Measurements from ENCODE around the gene MRPL52.

The MRPL52 gene

DNA sequence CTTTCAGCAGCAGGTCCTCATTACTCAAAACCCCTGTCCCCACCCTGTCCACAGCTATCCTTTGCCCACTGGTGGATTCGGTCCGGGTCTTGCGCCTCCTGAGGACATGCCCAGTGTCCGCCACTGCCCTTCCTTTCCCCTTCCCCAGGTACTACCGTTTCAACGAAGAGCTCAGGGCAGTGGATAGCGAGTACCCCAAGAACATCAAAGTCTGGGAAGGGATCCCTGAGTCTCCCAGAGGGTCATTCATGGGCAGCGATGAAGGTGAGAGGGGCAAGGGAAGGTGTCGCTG lies 15.4 kb downstream of the MRPL52 start:
- TF ChIP-seq, protein P1, sequence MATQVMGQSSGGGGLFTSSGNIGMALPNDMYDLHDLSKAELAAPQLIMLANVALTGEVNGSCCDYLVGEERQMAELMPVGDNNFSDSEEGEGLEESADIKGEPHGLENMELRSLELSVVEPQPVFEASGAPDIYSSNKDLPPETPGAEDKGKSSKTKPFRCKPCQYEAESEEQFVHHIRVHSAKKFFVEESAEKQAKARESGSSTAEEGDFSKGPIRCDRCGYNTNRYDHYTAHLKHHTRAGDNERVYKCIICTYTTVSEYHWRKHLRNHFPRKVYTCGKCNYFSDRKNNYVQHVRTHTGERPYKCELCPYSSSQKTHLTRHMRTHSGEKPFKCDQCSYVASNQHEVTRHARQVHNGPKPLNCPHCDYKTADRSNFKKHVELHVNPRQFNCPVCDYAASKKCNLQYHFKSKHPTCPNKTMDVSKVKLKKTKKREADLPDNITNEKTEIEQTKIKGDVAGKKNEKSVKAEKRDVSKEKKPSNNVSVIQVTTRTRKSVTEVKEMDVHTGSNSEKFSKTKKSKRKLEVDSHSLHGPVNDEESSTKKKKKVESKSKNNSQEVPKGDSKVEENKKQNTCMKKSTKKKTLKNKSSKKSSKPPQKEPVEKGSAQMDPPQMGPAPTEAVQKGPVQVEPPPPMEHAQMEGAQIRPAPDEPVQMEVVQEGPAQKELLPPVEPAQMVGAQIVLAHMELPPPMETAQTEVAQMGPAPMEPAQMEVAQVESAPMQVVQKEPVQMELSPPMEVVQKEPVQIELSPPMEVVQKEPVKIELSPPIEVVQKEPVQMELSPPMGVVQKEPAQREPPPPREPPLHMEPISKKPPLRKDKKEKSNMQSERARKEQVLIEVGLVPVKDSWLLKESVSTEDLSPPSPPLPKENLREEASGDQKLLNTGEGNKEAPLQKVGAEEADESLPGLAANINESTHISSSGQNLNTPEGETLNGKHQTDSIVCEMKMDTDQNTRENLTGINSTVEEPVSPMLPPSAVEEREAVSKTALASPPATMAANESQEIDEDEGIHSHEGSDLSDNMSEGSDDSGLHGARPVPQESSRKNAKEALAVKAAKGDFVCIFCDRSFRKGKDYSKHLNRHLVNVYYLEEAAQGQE (IDR thresholded peaks at IDR 0.05; ENCODE audit: low read depth): no peak
- TF ChIP-seq YY1 (IDR thresholded peaks at IDR 0.05; ENCODE audit: low read depth) (no peak), FOXM1 (IDR thresholded peaks at IDR 0.05; ENCODE audit: borderline replicate concordance, low read depth) (no peak), TAF1 (IDR thresholded peaks at IDR 0.05; ENCODE audit: low read depth) (no peak), CEBPB (IDR thresholded peaks at IDR 0.05) (no peak), NFIC (IDR thresholded peaks at IDR 0.05) (no peak), EGR1 (IDR thresholded peaks at IDR 0.05) (no peak), ZBTB7A (IDR thresholded peaks at IDR 0.05; ENCODE audit: low read depth) (no peak), EP300 (IDR thresholded peaks at IDR 0.05; ENCODE audit: borderline replicate concordance) (no peak)
- TF ChIP-seq, protein P2, sequence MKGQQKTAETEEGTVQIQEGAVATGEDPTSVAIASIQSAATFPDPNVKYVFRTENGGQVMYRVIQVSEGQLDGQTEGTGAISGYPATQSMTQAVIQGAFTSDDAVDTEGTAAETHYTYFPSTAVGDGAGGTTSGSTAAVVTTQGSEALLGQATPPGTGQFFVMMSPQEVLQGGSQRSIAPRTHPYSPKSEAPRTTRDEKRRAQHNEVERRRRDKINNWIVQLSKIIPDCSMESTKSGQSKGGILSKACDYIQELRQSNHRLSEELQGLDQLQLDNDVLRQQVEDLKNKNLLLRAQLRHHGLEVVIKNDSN (IDR thresholded peaks at IDR 0.05): no peak
- TF ChIP-seq, protein P3, sequence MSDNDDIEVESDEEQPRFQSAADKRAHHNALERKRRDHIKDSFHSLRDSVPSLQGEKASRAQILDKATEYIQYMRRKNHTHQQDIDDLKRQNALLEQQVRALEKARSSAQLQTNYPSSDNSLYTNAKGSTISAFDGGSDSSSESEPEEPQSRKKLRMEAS (IDR thresholded peaks at IDR 0.05): no peak

DNA sequence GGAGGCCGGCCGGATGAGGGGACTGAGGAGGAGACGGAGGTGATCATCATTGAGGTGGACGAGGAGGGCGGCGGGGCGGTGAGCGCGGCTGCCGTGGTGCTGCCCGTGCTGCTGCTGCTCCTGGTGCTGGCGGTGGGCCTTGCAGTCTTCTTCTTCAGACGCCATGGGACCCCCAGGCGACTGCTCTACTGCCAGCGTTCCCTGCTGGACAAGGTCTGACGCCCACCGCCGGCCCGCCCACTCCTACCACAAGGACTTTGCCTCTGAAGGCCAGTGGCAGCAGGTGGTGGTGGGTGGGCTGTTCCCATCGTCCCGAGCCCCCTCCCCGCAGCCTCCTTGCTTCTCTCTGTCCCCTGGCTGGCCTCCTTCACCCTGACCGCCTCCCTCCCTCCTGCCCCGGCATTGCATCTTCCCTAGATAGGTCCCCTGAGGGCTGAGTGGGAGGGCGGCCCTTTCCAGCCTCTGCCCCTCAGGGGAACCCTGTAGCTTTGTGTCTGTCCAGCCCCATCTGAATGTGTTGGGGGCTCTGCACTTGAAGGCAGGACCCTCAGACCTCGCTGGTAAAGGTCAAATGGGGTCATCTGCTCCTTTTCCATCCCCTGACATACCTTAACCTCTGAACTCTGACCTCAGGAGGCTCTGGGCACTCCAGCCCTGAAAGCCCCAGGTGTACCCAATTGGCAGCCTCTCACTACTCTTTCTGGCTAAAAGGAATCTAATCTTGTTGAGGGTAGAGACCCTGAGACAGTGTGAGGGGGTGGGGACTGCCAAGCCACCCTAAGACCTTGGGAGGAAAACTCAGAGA lies 16.3 kb downstream of the MRPL52 start:
- TF ChIP-seq NFIC (IDR thresholded peaks at IDR 0.05) (no peak), ZBTB7A (IDR thresholded peaks at IDR 0.05; ENCODE audit: low read depth) (no peak), RAD21 (IDR thresholded peaks at IDR 0.05; ENCODE audit: low read depth) (no peak), CEBPB (IDR thresholded peaks at IDR 0.05) (no peak), TEAD4 (IDR thresholded peaks at IDR 0.05) (no peak), CREB1 (IDR thresholded peaks at IDR 0.05; ENCODE audit: low read depth) (no peak), FOXM1 (IDR thresholded peaks at IDR 0.05; ENCODE audit: borderline replicate concordance, low read depth) (no peak), TAF1 (IDR thresholded peaks at IDR 0.05; ENCODE audit: low read depth) (no peak), YY1 (IDR thresholded peaks at IDR 0.05; ENCODE audit: low read depth) (no peak), TCF12 (IDR thresholded peaks at IDR 0.05; ENCODE audit: low read depth) (no peak), EP300 (IDR thresholded peaks at IDR 0.05; ENCODE audit: borderline replicate concordance) (no peak), EGR1 (IDR thresholded peaks at IDR 0.05) (no peak)
- TF ChIP-seq, protein P1 (IDR thresholded peaks at IDR 0.05; ENCODE audit: low read depth): no peak
- TF ChIP-seq, protein P3 (IDR thresholded peaks at IDR 0.05): no peak
- TF ChIP-seq, protein P2 (IDR thresholded peaks at IDR 0.05): no peak

DNA sequence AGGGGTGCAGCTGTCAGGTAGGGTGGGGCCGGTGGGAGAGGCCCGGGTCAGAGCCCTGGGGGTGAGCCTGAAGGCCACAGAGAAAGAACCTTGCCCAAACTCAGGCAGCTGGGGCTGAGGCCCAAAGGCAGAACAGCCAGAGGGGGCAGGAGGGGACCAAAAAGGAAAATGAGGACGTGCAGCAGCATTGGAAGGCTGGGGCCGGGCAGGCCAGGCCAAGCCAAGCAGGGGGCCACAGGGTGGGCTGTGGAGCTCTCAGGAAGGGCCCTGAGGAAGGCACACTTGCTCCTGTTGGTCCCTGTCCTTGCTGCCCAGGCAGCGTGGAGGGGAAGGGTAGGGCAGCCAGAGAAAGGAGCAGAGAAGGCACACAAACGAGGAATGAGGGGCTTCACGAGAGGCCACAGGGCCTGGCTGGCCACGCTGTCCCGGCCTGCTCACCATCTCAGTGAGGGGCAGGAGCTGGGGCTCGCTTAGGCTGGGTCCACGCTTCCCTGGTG lies 17.2 kb downstream of the MRPL52 start:
- TF ChIP-seq EGR1 (IDR thresholded peaks at IDR 0.05): no peak
- TF ChIP-seq TCF12 (IDR thresholded peaks at IDR 0.05; ENCODE audit: low read depth): no peak
- no peak for TF ChIP-seq FOXM1 (IDR thresholded peaks at IDR 0.05; ENCODE audit: borderline replicate concordance, low read depth)
- TF ChIP-seq TAF1 (IDR thresholded peaks at IDR 0.05; ENCODE audit: low read depth): no peak
- TF ChIP-seq NFIC (IDR thresholded peaks at IDR 0.05): no peak
- TF ChIP-seq, protein P2 (IDR thresholded peaks at IDR 0.05): no peak
- no peak for TF ChIP-seq ZBTB7A (IDR thresholded peaks at IDR 0.05; ENCODE audit: low read depth)
- TF ChIP-seq, protein P1 (IDR thresholded peaks at IDR 0.05; ENCODE audit: low read depth): no peak
- TF ChIP-seq, protein P3 (IDR thresholded peaks at IDR 0.05): no peak
- no peak for TF ChIP-seq YY1 (IDR thresholded peaks at IDR 0.05; ENCODE audit: low read depth)
- no peak for TF ChIP-seq CEBPB (IDR thresholded peaks at IDR 0.05)
- no peak for TF ChIP-seq TEAD4 (IDR thresholded peaks at IDR 0.05)
- no peak for TF ChIP-seq EP300 (IDR thresholded peaks at IDR 0.05; ENCODE audit: borderline replicate concordance)
- no peak for TF ChIP-seq CREB1 (IDR thresholded peaks at IDR 0.05; ENCODE audit: low read depth)
- no peak for TF ChIP-seq RAD21 (IDR thresholded peaks at IDR 0.05; ENCODE audit: low read depth)
